ENCODE results near the gene FAM13B. TPM values are rescaled to one million over a fixed set of nuclear protein-coding genes. Genes with fewer than 3 reads are reported as not detected.

The FAM13B gene
- total and polyA plus RNA-seq, 10 of the 15 experiments (the other 5 are each of a cell fraction or from before 2014, with no cell fraction given), result 3.6 to 30.0 (median 20.3) TPM

DNA sequence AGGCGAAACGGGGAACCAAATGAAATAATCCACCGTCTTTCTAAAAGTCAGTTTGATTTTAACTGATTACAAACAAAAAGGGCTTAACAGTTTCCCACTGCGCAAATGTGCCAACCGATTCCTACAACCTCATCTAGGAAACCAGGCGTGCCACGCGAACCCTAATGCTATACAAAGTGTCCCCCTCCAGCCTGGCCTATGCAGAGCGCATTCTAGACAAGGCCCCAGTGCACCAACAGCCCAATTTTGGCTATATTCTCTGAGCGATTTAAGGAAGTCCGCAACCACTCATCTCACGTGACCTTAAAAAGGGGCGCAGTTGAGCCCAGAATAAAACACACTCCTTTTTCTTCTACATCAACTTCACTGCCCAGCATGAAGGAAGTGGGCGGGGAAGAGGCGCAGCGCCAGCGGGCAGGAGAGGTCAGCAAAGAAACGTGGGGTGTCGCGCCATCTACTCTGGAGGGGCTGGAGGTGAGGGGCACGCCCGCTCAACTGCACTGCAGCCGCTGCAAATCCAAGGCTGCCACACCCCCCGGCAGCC lies 779 bp downstream of the FAM13B start (continued):
- no peak for TF ChIP-seq ATF7 (IDR thresholded peaks at IDR 0.05; ENCODE audit: low read depth)
- no peak for TF ChIP-seq IRF5 (IDR thresholded peaks at IDR 0.05; ENCODE audit: borderline replicate concordance)
- peak; percentile 19; the same call in 1 of the 2 replicates for TF ChIP-seq MLLT1 (IDR thresholded peaks at IDR 0.05)
- no peak for TF ChIP-seq FOXM1 (IDR thresholded peaks at IDR 0.05; ENCODE audit: low read depth, low read length)
- TF ChIP-seq SP1 (IDR thresholded peaks at IDR 0.05; ENCODE audit: low read depth, low read length), result no peak
- TF ChIP-seq IKZF2 (IDR thresholded peaks at IDR 0.05), result no peak
- no peak for TF ChIP-seq RELA (IDR thresholded peaks at IDR 0.05; ENCODE audit: borderline replicate concordance, partially characterized antibody)
- no peak for TF ChIP-seq RFX5 (IDR thresholded peaks at IDR 0.05; ENCODE audit: low read depth, low read length)
- TF ChIP-seq TCF12 (IDR thresholded peaks at IDR 0.05; ENCODE audit: low read depth, low read length), result no peak
- TF ChIP-seq ZZZ3 (IDR thresholded peaks at IDR 0.05; ENCODE audit: control insufficient read depth, insufficient read length, low read depth), result no peak
- no peak for TF ChIP-seq STAT3 (IDR thresholded peaks at IDR 0.05; ENCODE audit: low read depth, low read length)
- TF ChIP-seq NFYB (IDR thresholded peaks at IDR 0.05; ENCODE audit: insufficient read depth, low read depth, low read length), result no peak
- TF ChIP-seq SRF (IDR thresholded peaks at IDR 0.05; ENCODE audit: low read depth in 2 of 2, low read length in 2 of 2), result peak; percentile 73 to 93
- TF ChIP-seq SKIL (IDR thresholded peaks at IDR 0.05; ENCODE audit: low read depth, poor library complexity, severe bottlenecking), result peak; percentile 26
- TF ChIP-seq RCOR1 (conservative IDR thresholded peaks at IDR 0.05; ENCODE audit: low read depth, low read length), result no peak
- TF ChIP-seq MTA3 (IDR thresholded peaks at IDR 0.05; ENCODE audit: borderline replicate concordance, low read length), result no peak
- 0 out of 2 replicates have a peak, but pooled peaks have one; percentile 69 for TF ChIP-seq NBN (IDR thresholded peaks at IDR 0.05)
- TF ChIP-seq ETV6 (conservative IDR thresholded peaks at IDR 0.05 in 1 of 2, IDR thresholded peaks at IDR 0.05 in 1 of 2; ENCODE audit: borderline replicate concordance in 1 of 2, low read depth in 1 of 2), result 0 out of 4 replicates have a peak, but pooled peaks of 1 of the 2 experiments have one; percentile 12
- no peak for TF ChIP-seq CREB1 (IDR thresholded peaks at IDR 0.05; ENCODE audit: low read depth)
- no peak for TF ChIP-seq MEF2B (IDR thresholded peaks at IDR 0.05; ENCODE audit: partially characterized antibody, poor library complexity, severe bottlenecking)
- no peak for TF ChIP-seq ZNF24 (IDR thresholded peaks at IDR 0.05)
- TF ChIP-seq CBX5 (IDR thresholded peaks at IDR 0.05; ENCODE audit: low read depth), result no peak
- no peak for TF ChIP-seq NR2C1 (IDR thresholded peaks at IDR 0.05)
- TF ChIP-seq SREBF1 (IDR thresholded peaks at IDR 0.05; ENCODE audit: low read length), result no peak
- no peak for TF ChIP-seq KDM1A (IDR thresholded peaks at IDR 0.05; ENCODE audit: borderline replicate concordance)
- TF ChIP-seq NFYA (IDR thresholded peaks at IDR 0.05; ENCODE audit: borderline replicate concordance, low read depth, low read length), result no peak
- TF ChIP-seq BRCA1 (IDR thresholded peaks at IDR 0.05; ENCODE audit: low read depth, low read length), result no peak
- TF ChIP-seq CEBPB (IDR thresholded peaks at IDR 0.05; ENCODE audit: borderline replicate concordance in 1 of 2, low read depth in 2 of 2, low read length in 2 of 2), result no peak
- no peak for TF ChIP-seq NFXL1 (IDR thresholded peaks at IDR 0.05; ENCODE audit: borderline replicate concordance)

All from GM12878 (cell line).